Activated CD4-positive, alpha-beta T cell treated with anti-CD3 and anti-CD28 coated beads for 48 hours (primary cell): ENCODE results near the gene LPP.

Experiments
- DNase-seq: peaks from one replicate; pipeline ENCODE4 v3.0.0-alpha.2; 2020

The LPP gene

DNA sequence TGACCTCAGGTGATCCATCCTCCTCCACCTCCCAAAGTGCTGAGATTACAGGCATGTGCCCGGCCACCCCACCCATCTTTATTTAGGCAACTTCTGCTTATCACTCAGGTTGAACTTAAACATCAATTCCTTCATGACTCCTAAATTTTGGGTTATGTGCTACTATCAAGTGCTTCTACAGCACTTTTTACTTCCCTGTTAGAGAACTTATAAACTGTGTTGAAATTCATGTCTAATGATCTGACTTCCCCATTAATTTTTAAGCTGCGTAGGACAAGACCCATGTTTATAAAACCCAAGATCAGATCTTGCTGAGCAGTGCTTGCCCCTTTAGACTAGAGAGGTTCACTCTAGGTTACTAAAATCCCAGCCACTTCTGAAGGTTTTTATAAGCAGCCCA, 751.6 kb downstream of the LPP start:
- no peak for DNase-seq

DNA sequence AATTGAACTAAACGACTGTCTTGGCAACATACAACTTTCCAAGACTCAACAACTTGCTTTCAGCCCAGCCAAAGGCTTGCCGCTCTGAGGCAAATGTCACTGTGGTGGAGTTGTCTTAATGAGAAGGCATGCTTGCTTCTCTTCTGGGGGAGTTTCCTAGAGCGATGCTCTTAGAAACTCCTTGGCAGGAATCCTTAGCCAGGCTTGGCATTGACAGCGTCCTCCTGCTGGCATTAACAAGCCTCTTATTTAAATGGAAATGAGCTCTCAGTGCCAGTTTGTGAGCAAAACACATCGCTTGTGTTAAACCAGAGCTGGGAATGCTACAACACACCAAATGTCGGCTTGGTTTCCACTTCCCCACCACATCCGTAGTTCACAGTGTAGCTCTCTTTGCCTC, 752.3 kb downstream of the LPP start:
- no peak for DNase-seq

DNA sequence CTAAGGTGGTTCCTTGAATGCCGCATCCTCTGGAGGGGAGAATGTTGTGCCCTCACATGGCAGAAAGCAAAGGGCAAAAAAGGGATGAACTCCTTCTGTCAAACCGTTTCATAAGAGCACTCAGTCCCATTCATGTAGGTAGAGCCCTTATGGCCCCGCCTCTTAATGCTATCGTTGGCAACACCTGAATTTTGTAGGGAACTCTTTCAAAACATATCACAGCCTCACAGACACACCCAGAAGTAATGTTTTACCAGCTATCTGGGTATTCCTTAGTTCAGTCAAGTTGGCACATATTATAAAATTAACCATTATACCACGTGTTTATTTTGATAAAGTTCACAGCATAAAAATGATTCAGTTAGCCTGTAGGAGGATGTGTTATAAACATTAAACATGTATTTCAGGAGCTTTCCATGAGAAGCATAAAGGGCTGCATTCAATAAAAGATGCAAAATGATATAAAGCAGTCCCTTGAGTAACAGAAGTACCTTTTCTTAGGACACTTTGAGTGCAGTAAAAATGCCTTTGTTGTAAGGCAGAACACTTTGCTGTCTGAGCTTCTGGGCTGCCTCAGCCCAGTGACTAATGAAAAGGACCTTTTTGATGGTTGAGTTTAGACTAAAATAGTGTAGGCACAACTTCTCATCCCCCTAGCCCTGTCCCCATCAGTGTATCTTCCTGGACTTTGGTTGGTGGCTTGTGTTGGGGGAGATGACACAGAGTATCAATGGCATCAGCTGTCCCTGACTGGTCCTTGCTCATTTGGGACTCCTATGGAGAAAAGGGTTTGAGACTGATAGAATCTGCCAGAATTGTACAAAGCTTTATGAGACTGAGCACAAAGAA, 754.3 kb downstream of the LPP start:
- no peak for DNase-seq

DNA sequence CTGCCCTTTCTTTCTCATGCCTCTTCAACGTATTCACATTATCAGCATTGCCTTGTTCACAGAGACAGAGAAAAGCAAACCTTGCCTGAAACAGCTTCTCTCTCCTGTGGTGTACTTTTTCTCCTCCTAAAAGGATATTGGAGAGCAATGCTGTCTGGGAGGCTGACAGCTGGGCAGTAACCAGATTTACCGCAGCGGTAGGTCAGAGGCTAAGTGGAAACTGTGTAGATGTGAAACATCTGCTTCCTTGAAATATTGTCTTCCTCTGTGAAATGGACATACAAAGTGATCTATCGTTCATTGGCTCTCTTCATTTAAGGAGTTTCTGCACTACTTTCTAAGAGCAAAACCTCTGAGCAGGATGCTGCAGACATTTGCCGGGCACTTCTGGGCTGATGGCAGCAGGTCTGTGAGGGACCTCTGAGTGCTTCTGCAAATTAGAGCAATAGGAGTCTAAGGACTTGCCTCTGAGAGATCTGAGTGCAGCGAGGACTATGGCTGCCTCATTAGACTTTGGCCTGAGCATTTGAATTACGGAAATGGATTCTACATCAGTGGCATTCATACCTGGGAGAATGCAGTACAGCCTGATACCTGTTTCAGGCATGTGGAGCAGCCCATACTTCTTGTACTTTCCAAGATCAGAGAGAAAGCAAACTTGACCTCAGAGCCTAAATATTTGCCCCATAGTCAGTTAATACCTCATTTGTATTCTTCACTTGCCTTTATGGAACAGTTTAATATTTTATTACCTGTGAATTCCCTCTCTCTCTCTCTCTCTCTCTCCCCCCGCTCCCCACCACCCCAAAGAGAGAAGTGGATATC, 757.3 kb downstream of the LPP start:
- no peak for DNase-seq

DNA sequence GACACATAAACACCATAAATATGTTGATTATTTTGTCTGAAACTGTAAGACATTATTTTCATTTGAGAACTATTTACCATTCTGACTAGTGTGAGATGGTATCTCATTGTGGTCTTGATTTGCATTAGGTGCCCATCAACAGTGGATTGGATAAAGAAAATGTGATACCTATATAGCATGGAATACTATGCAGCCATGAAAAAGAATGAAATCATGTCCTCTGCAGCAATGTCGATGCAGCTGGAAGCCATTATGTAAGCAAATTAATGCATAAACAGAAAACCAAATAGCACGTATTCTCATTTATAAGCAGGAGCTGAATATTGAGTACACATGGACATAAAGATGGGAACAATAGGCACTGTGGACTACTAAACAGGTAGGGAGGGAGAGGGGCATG, 759.1 kb downstream of the LPP start:
- no peak for DNase-seq

DNA sequence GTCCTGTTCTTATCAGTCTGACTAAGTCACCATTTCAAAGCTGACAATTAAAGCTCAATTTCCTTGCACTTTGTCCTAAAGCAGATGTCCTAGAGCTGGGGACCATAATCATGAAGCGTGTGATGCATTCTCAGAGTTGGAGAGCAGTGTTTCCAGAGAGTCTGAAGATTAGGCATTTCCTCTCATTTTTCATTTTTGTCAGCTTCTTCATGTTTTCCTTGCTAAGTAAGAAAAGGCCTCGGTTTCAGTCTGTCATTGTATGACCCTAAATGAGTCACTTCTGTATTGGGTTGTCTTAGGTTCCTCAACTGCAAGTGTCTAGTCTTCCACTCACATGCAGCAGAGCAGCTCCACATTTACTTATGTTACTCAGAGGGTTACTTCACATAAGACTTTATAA, 760.6 kb downstream of the LPP start:
- peak; percentile 22 for DNase-seq

DNA sequence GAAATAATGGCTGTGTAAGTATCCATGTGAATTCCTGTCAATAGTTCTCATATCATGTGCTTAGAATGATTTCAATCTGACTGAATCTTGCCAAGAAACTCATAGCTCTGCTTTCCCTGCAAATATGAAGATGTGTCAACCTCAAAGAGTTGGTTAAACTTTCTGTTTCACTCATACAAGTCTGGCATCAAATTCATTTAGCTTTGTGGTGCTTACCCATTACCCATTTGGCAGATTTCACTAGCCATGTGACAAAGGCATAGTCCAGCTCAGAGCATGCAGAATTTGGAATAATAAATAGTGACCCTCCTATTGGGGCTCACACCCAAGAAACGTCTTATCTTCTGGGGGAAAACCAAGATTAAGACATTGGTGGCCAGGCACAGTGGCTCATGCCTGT, 761.2 kb downstream of the LPP start:
- no peak for DNase-seq

DNA sequence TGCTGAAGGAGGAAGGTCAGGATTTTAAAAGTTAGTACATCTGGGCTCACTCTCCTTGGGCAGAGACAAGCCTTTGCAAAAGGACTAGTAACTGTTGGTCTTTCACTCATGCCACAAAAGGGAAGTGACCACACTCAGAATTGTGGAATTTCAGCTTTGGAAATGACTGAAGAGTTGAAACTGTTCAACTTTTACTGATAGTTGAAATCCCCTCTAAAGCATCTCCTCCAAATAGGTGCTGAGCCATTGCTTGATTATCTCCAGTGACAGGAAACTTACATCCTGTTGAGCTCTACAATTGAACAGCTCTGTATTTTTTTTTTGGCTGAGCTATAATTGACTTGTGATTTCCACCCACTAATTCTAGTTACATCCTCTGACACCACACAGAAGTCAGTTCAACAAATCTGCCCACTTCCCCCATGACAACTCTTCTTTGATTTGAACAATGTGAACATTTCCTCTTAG, 763.0 kb downstream of the LPP start:
- no peak for DNase-seq

DNA sequence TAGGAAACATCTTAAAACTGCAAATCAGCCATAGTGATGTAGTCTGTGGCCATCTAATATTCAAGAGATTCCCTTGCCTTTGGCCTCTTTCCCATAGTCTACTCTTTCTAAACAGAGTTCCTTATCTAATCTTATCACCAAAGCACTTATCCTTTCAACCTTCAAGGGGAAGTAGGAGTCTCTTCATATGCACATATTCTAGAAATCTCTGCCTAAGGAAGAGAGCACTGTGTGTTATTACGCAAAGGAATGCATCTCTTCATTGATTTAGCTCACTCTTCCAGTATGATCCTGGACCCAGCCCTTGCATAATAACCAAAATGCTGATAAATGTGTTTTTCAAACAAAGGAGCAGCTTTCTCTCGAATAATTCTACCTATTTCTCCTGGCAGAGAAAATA, 764.1 kb downstream of the LPP start:
- no peak for DNase-seq

DNA sequence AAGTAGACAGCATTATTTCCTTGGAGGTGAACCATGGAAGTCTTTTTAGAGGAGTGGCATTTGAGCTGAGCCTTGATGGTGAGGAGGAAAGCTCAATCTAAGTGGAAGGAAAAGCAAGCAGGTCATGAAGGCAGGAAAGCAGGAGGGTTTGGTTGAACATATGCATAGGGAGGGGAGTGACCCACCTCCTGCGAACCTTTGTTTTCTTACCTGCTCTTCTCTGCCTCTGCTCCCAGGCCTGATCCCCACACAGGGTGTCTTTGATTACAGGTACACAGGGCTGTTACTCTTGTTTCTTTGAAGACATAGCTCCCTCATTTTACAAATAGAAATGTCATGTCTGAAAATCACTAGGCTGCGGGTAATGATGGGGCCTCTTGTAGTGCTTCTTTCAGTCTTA, 769.7 kb downstream of the LPP start:
- no peak for DNase-seq

DNA sequence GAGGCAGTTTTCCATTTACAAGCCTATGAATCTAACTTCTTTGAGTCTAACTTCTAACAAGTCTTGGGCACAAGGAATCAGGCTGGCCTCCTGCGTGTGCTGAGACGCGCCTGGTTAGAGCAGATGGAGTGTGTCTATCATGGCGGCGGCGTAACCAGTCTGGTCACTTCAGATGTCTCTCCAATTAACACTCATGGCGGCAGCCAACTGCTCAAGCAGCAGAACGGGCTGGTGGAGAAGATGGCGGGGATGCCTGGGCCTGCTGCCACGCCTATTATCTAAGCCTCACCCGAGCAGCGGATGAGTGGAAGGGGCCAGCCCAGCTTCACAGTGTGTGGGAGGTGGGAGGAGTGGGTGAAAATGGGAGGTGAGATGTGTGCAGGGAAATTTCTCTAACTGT, 771.4 kb downstream of the LPP start:
- DNase-seq: no peak

DNA sequence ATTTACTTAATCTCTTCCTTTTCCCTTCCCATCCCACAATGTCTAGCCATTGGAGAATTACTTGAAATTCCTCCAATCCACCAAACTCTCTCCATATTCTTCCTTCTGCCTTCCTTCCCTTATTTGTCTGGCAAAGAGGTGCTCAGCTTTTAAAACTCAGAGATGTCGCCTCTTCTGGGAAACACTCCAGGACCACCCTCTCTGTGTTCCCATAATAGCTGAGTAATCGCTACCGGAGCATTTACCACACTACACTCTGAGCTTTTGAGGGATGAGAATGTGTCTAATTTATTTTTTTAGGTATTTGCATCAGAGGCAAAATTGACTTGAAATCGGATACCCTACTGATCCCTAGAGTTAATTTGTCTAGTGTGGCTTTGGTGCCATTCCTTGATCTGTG, 772.2 kb downstream of the LPP start:
- DNase-seq: no peak

DNA sequence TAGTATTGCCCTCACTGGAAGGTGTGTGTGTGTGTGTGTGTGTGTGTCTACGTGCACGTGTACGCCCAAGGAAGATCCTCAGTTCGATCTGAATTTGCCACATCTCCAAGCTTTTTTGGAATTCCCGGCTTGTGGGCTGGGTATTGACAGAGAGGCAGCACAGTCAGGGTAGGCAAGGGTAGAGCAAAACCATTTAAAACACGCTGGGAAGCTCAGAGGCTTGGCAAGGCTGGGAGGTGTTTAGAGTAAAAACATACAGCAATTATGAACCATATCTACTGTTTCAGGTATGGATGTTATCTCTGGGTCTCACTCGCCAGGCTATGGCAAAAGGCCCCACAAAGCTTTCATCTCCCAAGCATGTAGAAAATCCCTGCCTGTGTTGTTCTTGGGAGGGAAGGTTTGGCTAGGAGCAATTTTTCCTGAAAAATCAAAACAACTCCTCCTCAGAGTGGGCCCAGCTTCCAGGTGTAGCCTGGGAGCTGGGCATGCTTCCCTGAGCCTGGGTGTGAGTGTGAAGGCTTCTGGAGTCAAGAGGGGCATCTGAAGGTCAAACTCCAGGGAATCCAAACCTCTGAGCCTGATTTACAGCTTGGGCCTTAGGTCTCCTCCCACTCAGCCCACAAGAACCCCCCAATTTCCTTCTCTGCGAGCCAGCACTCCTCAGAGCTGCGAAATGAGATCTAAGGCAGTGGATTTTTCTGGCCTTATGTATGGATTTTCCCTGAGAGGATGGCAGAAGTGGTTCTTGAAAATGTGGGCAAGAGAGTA, 773.0 kb downstream of the LPP start:
- no peak for DNase-seq

DNA sequence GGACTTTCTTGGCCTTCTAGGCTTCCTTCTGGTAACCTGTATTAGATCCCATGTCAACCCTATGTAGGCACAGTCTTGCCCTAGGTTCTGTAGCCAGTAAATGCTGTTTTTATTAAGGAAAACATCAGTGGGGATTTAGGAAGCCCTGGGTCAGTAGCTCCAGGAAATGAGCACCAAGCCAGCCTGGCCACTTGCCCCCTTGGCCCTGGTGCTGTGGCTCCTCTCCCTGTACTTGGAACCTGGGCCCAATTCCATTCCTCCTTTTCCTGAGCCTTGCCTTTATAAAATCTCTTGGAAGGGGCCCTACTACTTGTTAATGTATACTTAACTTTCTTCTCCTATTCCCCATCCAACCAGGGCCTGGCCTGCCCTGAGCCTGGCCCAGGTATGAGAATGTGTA, 774.0 kb downstream of the LPP start:
- DNase-seq: no peak

DNA sequence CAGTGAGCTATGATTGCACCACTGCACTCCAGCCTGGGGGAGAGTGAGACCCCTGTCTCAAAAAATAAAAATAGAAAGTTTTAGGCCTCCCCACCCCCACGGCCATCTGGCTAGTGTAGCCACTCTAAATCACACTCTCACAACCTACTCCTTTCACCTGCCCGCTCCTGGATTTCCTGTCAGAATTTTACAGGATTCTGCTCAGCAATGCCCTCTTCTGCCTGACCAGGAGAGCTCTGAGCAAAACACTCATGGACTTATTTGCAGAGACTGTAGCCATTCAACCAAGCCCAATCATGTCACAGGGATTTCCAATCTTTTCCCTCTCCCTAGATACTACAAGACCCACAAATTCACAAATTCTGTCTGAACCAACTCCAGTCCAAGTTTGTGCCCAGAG, 775.2 kb downstream of the LPP start:
- DNase-seq: no peak

DNA sequence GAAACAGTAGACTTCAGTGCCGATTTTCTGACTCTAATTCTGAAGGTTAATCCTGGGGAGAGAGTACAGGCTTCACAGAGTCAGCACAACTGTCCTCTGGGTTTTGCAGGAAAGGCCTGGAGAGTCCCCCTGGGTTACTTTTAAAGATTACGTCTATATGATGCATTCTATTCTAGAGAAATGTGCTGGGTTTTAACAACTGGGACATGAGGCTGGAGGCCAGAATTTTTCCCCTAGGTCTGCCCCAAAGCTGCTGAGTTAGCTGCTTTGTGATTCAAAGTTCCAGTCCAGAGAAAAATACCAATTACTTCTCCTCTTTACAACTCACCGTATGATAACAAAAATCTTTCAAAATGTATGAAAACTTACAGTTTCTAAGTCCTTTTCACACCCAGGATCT, 777.1 kb downstream of the LPP start:
- no peak for DNase-seq

DNA sequence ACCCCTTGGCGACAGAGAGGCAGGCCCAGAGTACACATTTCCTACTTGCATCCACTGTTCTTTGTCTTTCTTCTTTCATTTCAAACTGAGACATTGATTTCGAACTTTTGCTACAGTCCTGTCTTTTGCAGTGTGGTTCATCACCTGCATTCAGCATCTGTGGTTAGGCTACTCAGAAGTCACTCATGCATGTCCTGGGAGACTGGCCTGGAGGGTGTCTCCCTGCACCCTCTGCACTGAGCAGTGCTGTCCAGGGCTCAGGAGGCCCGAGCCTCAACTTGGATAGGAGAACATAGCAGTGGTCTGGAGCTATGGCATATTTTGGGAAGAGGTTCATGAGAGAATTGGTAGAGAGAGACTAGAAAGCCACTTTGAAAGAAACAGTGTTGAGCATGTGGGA, 777.6 kb downstream of the LPP start:
- no peak for DNase-seq

DNA sequence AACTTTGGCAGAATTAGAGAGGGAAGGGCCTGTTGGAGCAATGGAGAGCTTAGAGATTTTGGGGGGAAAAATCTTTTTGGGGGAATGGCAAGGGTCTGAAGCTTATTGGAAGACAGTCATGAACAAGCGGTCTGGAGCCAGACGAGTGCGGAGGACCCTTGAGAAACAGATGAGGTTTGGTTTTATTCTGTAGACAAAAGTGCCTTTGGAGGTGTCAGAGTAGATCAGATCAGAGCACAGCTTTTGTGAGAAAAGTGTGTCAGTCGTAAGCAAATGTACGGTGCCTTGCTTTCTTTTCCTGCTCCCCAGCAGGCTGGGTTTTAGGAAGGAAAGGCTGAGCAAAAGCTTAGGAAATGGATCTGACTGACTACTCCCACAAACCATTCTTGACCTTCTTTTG, 781.0 kb downstream of the LPP start:
- DNase-seq: no peak

DNA sequence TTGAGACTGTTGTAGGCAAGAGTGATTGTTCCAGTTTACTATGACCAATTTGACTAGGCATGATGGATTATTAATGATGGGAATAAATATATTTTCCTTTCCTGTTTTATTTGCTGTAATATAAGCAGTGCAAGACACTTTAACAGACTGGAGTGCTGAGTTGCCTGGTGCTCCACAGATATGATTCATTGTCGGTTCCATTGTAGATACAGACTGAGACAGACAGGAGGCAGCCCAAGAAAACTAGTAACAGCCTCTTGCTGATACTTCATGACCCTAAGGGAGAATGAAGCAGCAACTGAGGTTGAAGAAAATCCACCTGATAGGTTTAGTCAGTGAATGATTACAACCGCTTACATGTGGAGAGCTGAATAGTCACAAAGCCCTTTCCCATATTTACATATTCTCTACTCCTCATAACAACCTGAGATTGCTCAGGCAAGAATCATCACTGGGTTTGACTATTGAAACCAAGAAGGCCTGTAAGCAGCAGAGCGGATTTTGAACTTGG, 782.7 kb downstream of the LPP start:
- no peak for DNase-seq

DNA sequence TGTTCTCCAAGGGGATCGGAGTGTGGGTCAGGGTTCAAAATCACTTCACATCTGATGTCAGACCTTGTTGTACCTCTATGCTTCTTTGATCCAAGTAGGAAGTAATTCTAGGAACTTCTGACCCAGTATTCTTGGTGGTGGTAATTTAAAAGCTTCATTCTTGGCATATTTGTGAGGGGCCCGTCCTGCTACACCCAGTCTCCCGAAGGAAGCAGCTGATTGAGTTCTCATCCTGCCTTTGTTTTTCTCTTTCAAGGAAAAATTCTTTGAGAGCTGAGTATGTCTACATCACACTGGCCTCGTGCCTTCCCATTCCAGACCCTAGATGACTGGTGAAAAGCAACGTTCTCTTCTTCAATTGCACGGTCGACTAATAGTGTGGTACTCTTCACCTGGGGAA, 783.4 kb downstream of the LPP start:
- DNase-seq: no peak

DNA sequence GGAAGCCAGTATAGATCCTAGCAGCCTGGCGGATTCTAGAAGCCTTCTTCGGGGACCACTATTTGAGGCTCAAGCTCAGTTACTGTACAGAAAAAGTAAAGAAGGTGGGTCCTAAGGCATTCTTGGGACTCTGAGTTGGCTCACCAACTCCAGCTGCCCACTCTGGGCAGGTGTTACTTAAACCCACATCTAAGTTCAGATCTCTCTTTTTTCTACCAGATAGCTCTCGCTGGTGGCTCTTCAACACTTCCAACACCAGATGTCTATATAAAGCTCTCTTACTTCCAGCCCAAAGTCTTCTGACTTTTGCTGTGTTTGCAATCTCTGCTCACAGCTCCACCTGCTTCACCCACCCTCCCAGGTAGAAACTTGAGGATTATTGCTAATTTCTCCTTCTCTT, 785.0 kb downstream of the LPP start:
- no peak for DNase-seq

DNA sequence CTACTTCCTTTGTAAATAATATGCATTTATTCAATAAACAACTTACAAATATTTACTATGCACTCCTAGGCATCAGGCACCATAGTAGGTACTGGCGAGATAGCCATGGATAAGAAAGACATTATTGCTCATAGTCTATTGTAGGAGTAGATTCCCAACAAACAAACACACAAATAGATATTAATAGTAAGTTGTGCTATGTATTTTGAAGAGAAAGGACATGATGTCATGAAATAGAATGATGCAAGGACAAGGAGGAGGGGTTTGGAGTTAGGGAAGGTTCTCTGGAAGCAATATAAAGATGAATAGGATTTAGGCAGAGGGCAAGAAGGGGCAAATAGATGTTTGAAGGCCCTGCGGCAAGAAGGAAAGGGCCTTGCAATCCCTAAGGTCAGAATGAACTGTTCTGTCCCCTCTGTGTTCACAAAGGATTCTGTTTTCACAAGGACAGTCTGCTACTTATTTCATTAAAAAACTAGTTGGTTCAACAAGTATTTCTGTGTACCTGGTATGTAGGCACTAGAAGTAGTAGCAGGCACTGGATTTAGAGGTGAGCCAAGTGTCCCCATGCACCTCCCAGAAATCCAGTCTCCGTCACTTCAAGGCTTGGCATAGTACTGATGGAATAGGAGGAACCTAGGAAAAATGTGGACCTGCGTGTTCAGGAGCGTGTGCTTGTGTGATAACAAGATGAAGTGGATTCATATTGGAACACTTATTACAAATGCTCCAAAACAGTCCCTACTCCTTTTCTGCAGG, 786.0 kb downstream of the LPP start:
- DNase-seq: no peak
